ENCODE results near the gene GALNTL6. TPM values are rescaled to one million over a fixed set of nuclear protein-coding genes. Genes with fewer than 3 reads are reported as not detected.

The GALNTL6 gene
- total RNA-seq, 1 experiment from 2014 or later, result not detected

DNA sequence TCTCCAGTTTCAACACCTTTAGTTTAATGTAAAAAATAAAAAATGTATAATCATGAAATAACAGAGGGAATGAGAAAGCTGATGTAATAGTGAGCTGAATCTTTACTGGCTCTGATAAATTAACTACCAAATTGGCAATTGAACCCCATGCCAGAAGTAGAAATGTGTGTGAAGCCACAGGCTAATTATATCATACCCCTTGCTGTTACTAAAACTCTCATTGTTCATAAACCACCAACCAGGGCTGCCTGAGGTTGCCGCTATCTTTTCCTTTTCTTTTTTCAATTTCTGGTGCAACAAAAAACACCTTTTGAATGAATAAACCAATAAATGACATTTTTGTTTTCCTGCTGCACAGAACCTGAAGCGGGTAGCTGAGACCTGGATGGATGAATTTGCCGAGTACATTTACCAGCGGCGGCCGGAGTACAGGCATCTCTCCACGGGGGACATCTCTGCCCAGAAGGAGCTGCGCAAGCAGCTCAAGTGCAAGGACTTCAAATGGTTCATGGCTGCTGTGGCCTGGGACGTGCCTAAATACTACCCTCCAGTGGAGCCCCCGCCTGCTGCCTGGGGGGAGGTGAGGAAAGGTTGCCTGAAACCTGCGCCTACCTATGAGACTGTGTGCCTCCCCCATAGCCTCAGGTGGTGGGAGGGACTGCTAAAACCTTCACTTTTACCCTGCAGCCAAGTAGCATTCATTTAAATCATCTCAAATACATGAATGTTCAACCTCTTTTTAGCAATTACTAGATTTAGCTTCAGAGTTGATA is 1138.7 kb downstream of the GALNTL6 start:
- Histone ChIP-seq H3K9ac (ENCODE audit: extremely low read depth, insufficient read length, low read length) (no peak overlapping the region), H2BK20ac (ENCODE audit: low read depth, low read length, poor library complexity, severe bottlenecking) (no peak overlapping the region), H4K5ac (ENCODE audit: insufficient read length, low read depth, low read length) (no peak overlapping the region), H3K18ac (ENCODE audit: insufficient read length, low read depth, low read length) (no peak overlapping the region), H2BK15ac (ENCODE audit: low read depth, low read length) (no peak overlapping the region), H4K20me1 (ENCODE audit: control insufficient read depth, insufficient read depth, insufficient read length) (no peaks in the 10 kb centered on the region), H3K4me1 (ENCODE audit: insufficient read depth, low read length) (no peaks in the 10 kb centered on the region), H3K23me2 (ENCODE audit: insufficient read length, low read depth, low read length, poor library complexity, severe bottlenecking) (no peaks in the 10 kb centered on the region), H4K8ac (replicated peaks; ENCODE audit: insufficient read length, low read depth, low read length) (no peak overlapping the region), H3K23ac (ENCODE audit: insufficient read length, low read depth, low read length) (no peak overlapping the region), H3K4me2 (ENCODE audit: insufficient read depth, insufficient read length, low read length) (no peak overlapping the region), H2AK5ac (ENCODE audit: insufficient read length, low read length) (no peak overlapping the region), H3K4ac (ENCODE audit: low read depth, low read length) (no peak overlapping the region), H3K56ac (ENCODE audit: insufficient read length, low read depth, low read length) (no peak overlapping the region), H3K9me3 (ENCODE audit: control insufficient read depth, low read depth, low read length) (no peaks in the 10 kb centered on the region), H3K27me3 (ENCODE audit: insufficient read depth, low read length) (no peaks in the 10 kb centered on the region), H3K27ac (ENCODE audit: insufficient read length, low read depth, low read length) (no peak overlapping the region), H2BK5ac (ENCODE audit: insufficient read length, low read length) (no peak overlapping the region), H3K79me1 (ENCODE audit: insufficient read depth, low read depth, low read length, poor library complexity, severe bottlenecking) (no peaks in the 10 kb centered on the region), H4K91ac (ENCODE audit: insufficient read length, low read depth, low read length) (no peak overlapping the region), H2AFZ (ENCODE audit: low read length) (no peak overlapping the region), H3T11ph (ENCODE audit: low read length) (no peak overlapping the region), H2BK120ac (ENCODE audit: low read depth, low read length, poor library complexity, severe bottlenecking) (no peak overlapping the region), H3K79me2 (ENCODE audit: insufficient read depth, low read length) (no peaks in the 10 kb centered on the region), H3K14ac (ENCODE audit: insufficient read depth, low read length) (no peak overlapping the region; the same call in 1 of the 2 replicates), H2BK12ac (ENCODE audit: insufficient read length, low read depth, low read length) (no peak overlapping the region)
- H3K27ac Mint-ChIP-seq, result no peak overlapping the region
- no peaks in the 10 kb centered on the region for H3K9me3 Mint-ChIP-seq
- peaks cover 5 to 11% of the 10 kb centered on the region in 2 experiments; a peak in 3 of 4 replicates for H3K4me1 Mint-ChIP-seq
- peaks cover 1% of the 10 kb centered on the region; the same call in 1 of the 2 replicates for H3K27me3 Mint-ChIP-seq (ENCODE audit: low read depth)
- DNase-seq, result peak; percentile 40
- H3K36me3 Mint-ChIP-seq (ENCODE audit: insufficient read depth in 1 of 3, low read depth in 3 of 3), result no peaks in the 10 kb centered on the region
- TF ChIP-seq CTCF (conservative IDR thresholded peaks at IDR 0.05), result no peak
- H3K4me3 Mint-ChIP-seq, result no peak overlapping the region
- WGBS (ENCODE audit: extremely low coverage, insufficient read length, low lambda C conversion rate), result no CpG with 5 or more reads among the region's 11 CpGs
